B cell (primary cell): ENCODE data around the gene TMEM140. TPM values are rescaled to one million over a fixed set of nuclear protein-coding genes. Genes with fewer than 3 reads are reported as not detected.

ENCODE experiments used
- ATAC-seq: fragments of 200-7000 bp; cut with Tn5 transposase; one replicate; pipeline ENCODE4 v1.10.0; 2021; ENCODE audit warnings: low read depth, mild to moderate bottlenecking, moderate number of reproducible peaks, moderate library complexity
- CTCF ChIA-PET: fragments of 350-600 bp; sonication (Branson Sonifier 250); formaldehyde crosslinking; loops from one replicate; lab custom pipeline; 2021; ENCODE audit warnings: antibody characterized with exemption, inconsistent platforms; lab: Charles Lee
- POLR2A ChIA-PET: fragments of 350-600 bp; sonication (Branson Sonifier 250); formaldehyde crosslinking; loops from one replicate; lab custom pipeline; 2021; ENCODE audit warnings: antibody characterized with exemption; lab: Charles Lee
- DNase-seq: peaks from one replicate; pipeline ENCODE4 v3.0.0; 2013
- H2AFZ ChIP-seq: 2 replicates; pipeline ENCODE4 v1.6.1; 2012; ENCODE audit warnings: mild to moderate bottlenecking, low read depth, low read length; ENCODE audit not compliant: insufficient read depth, poor library complexity, severe bottlenecking
- H3K27ac ChIP-seq, 2 donors: 1 replicate in 1 of 2; 2 replicates in 1 of 2; pipeline ENCODE4 v1.5.1; 2012 to 2013; ENCODE audit warnings: low read length in 2 of 2, mild to moderate bottlenecking in 2 of 2, moderate library complexity in 1 of 2
- H3K27me3 ChIP-seq, 4 experiments: fragments of 200-600 bp in 1 of 4; sonication (generic) in 1 of 4; replicated peaks in 1 of 4; 1 replicate in 2 of 4; 2 replicates in 2 of 4; pipeline versions ENCODE4 v1.6.1 to v1.7.0; 2013 to 2016; ENCODE audit warnings: low read length in 3 of 4, mild to moderate bottlenecking in 2 of 4, mixed read lengths in 1 of 4, moderate library complexity in 1 of 4; ENCODE audit not compliant: insufficient read depth in 4 of 4, control insufficient read depth in 3 of 4; ENCODE audit errors: control extremely low read depth in 1 of 4
- H3K36me3 ChIP-seq, 2 experiments: replicated peaks in 1 of 2; 1 replicate in 1 of 2; 2 replicates in 1 of 2; pipeline versions ENCODE4 v1.6.1 to v1.7.1; 2013; ENCODE audit warnings: low read length in 1 of 2; ENCODE audit not compliant: insufficient read depth in 2 of 2, control insufficient read depth in 1 of 2; ENCODE audit errors: control extremely low read depth in 1 of 2, extremely low read depth in 1 of 2
- H3K4me1 ChIP-seq, 2 donors: fragments of 200-600 bp in 1 of 2; sonication (generic) in 1 of 2; 1 replicate in 1 of 2; 2 replicates in 1 of 2; pipeline versions ENCODE4 v1.5.1 to v1.6.1; 2013 to 2017; ENCODE audit warnings: low read length in 2 of 2; ENCODE audit not compliant: control insufficient read depth in 2 of 2, insufficient read depth in 2 of 2
- H3K4me2 ChIP-seq: replicated peaks from 2 replicates; pipeline ENCODE3; 2012; ENCODE audit warnings: mild to moderate bottlenecking, low read depth, low read length; ENCODE audit not compliant: poor library complexity, severe bottlenecking
- H3K4me3 ChIP-seq, 5 experiments: fragments of 200-600 bp in 1 of 5; sonication (generic) in 1 of 5; 1 replicate in 3 of 5; 2 replicates in 2 of 5; pipeline versions ENCODE4 v1.5.1 to v1.7.0; 2011 to 2016; ENCODE audit warnings: low read length in 4 of 5, mild to moderate bottlenecking in 4 of 5, low read depth in 2 of 5, control low read depth in 1 of 5, moderate library complexity in 1 of 5; ENCODE audit not compliant: insufficient read depth in 1 of 5; ENCODE audit errors: control extremely low read depth in 1 of 5, extremely low read depth in 1 of 5
- H3K79me2 ChIP-seq: fragments of 200-600 bp; sonication (generic); one replicate; pipeline ENCODE4 v1.6.0; 2016; ENCODE audit warnings: low read length; ENCODE audit not compliant: control insufficient read depth, insufficient read depth
- H3K9ac ChIP-seq: fragments of 200-600 bp; sonication (generic); 2 replicates; pipeline ENCODE4 v1.6.1; 2017; ENCODE audit warnings: mild to moderate bottlenecking, low read length, moderate library complexity
- H3K9me3 ChIP-seq, 3 donors: one replicate each; pipeline versions ENCODE4 v1.6.1 to v1.7.1; 2013; ENCODE audit warnings: low read length in 2 of 3; ENCODE audit not compliant: control insufficient read depth in 2 of 3, insufficient read depth in 1 of 3; ENCODE audit errors: control extremely low read depth in 1 of 3
- H4K20me1 ChIP-seq: 2 replicates; pipeline ENCODE4 v1.6.0; 2012; ENCODE audit warnings: mild to moderate bottlenecking, low read length; ENCODE audit not compliant: insufficient read depth, control insufficient read depth, poor library complexity, severe bottlenecking
- H3K27ac Mint-ChIP-seq: one replicate; pipeline ENCODE4 v1.8.0; 2021; ENCODE audit warnings: mixed read lengths
- H3K27me3 Mint-ChIP-seq: one replicate; pipeline ENCODE4 v1.8.0; 2021; ENCODE audit warnings: mixed read lengths
- H3K4me1 Mint-ChIP-seq: one replicate; pipeline ENCODE4 v1.8.0; 2021; ENCODE audit warnings: mixed read lengths
- H3K4me3 Mint-ChIP-seq: one replicate; pipeline ENCODE4 v1.8.0; 2021; ENCODE audit warnings: mixed read lengths
- H3K9me3 Mint-ChIP-seq: one replicate; pipeline ENCODE4 v1.8.0; 2022; ENCODE audit warnings: mixed read lengths; ENCODE audit not compliant: insufficient read depth
- EZH2 ChIP-seq: IDR thresholded peaks from 2 replicates; pipeline ENCODE4 v1.6.1; 2012; ENCODE audit warnings: borderline replicate concordance, low read depth, mild to moderate bottlenecking, moderate library complexity, low read length; ENCODE audit not compliant: insufficient read depth, poor library complexity, severe bottlenecking
- WGBS: methylation state at CpG from one replicate; pipeline ENCODE4 v1.1.5; 2013; ENCODE audit warnings: missing lambda C conversion rate; ENCODE audit not compliant: insufficient coverage; 5-methylcytosine and 5-hydroxymethylcytosine counted together
- intact Hi-C: fragments of 100-400 bp; cut with micrococcal nuclease; formaldehyde crosslinking; loops from one replicate; pipeline ENCODE4 v1.10.0; 2022
- polyA plus RNA-seq: library from polyadenylated mRNA; depleted of rRNA; stranded (reverse); fragments of >200 nt; gene quantifications from 2 replicates; pipeline ENCODE4 v1.2.3, GENCODE V29; 2012
- total RNA-seq, 2 donors: library from RNA; stranded (reverse); fragments of 120-200 nt in 1 of 2; gene quantifications; 1 replicate in 1 of 2; 2 replicates in 1 of 2; pipeline versions ENCODE4 v1.2.3 to v1.2.4, GENCODE V29; 2013 to 2022
- TF ChIP-seq, protein P1 (sequence below): fragments of 200-600 bp; IDR thresholded peaks from one replicate; pipeline ENCODE4 v1.8.0; 2022; ENCODE audit warnings: antibody characterized with exemption, mild to moderate bottlenecking

TMEM140 gene
- total and polyA plus RNA-seq, 2 donors (not counting 1 experiment from before 2014, with no cell fraction given): 3.8 to 79.1 TPM

GRCh38 chr7:135168001-135168400 is 20.1 kb downstream of the TMEM140 start:
- Histone ChIP-seq H3K4me1 (peaks cover 22 to 42% of the 10 kb centered on the region in 2 donors), H3K4me2 (no peak overlapping the region), H4K20me1 (peaks cover 10% of the 10 kb centered on the region), H3K27me3 (no peaks in the 10 kb centered on the region), H3K9ac (no peak overlapping the region), H3K4me3 (no peak overlapping the region), H3K27ac (peak overlapping the region in 1 of 2 donors; percentile 7), H3K9me3 (no peaks in the 10 kb centered on the region), H2AFZ (no peak overlapping the region), H3K79me2 (peaks cover 12% of the 10 kb centered on the region), H3K36me3 (peaks cover 0 to 50% of the 10 kb centered on the region in 2 experiments)
- DNase-seq (peak; percentile 40), ATAC-seq (no peak)
- POLR2A ChIA-PET: interaction anchor here (1.1 to 3.8 kb wide), 2 partner anchors 20 to 401 kb away, joined by 3 to 32 read pairs; partner anchors contain the start of gene TMEM140
- 40% methylated on average over 2 of the region's 9 CpGs for WGBS
- intact Hi-C loops: no loop called here
- TF ChIP-seq, protein P1, sequence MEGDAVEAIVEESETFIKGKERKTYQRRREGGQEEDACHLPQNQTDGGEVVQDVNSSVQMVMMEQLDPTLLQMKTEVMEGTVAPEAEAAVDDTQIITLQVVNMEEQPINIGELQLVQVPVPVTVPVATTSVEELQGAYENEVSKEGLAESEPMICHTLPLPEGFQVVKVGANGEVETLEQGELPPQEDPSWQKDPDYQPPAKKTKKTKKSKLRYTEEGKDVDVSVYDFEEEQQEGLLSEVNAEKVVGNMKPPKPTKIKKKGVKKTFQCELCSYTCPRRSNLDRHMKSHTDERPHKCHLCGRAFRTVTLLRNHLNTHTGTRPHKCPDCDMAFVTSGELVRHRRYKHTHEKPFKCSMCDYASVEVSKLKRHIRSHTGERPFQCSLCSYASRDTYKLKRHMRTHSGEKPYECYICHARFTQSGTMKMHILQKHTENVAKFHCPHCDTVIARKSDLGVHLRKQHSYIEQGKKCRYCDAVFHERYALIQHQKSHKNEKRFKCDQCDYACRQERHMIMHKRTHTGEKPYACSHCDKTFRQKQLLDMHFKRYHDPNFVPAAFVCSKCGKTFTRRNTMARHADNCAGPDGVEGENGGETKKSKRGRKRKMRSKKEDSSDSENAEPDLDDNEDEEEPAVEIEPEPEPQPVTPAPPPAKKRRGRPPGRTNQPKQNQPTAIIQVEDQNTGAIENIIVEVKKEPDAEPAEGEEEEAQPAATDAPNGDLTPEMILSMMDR: no peak
- TF ChIP-seq EZH2: no peak
- CTCF ChIA-PET: interaction anchor here (0.5 to 8.1 kb wide), 5 partner anchors 20 to 487 kb away, joined by 3 to 80 read pairs (median 20); partner anchors contain the start of genes AGBL3 and TMEM140
- Mint-ChIP-seq H3K27ac (peak overlapping the region; percentile 93), H3K27me3 (no peaks in the 10 kb centered on the region), H3K4me3 (peak overlapping the region; percentile 94), H3K4me1 (peaks cover 66% of the 10 kb centered on the region), H3K9me3 (no peaks in the 10 kb centered on the region)

GRCh38 chr7:135168489-135169140 is 20.7 kb downstream of the TMEM140 start:
- peak overlapping the region in 1 of 2 donors; percentile 97 for H3K27ac ChIP-seq
- Mint-ChIP-seq H3K4me1 (peaks cover 66% of the 10 kb centered on the region), H3K9me3 (no peaks in the 10 kb centered on the region), H3K27ac (peak overlapping the region; percentile 93), H3K4me3 (peak overlapping the region; percentile 94), H3K27me3 (no peaks in the 10 kb centered on the region)
- peaks cover 22 to 42% of the 10 kb centered on the region in 2 donors for H3K4me1 ChIP-seq
- CTCF ChIA-PET: interaction anchor here (0.9 to 8.1 kb wide), 9 partner anchors 9 to 535 kb away, joined by 3 to 80 read pairs (median 18); partner anchors contain the start of genes AGBL3, BPGM and TMEM140
- WGBS: 93% methylated on average over 13 of the region's 13 CpGs
- H4K20me1 ChIP-seq: peaks cover 10% of the 10 kb centered on the region
- peak overlapping the region; percentile 89 for H3K9ac ChIP-seq
- H3K9me3 ChIP-seq: no peaks in the 10 kb centered on the region
- TF ChIP-seq, protein P1: no peak
- no peak for TF ChIP-seq EZH2
- peaks cover 0 to 47% of the 10 kb centered on the region in 2 experiments for H3K36me3 ChIP-seq
- no peak overlapping the region for H3K4me3 ChIP-seq
- H3K4me2 ChIP-seq: peak overlapping the region; percentile 81
- H2AFZ ChIP-seq: no peak overlapping the region
- DNase-seq: no peak
- ATAC-seq: no peak
- POLR2A ChIA-PET: interaction anchor here (1.1 to 3.8 kb wide), 4 partner anchors 8 to 401 kb away, joined by 3 to 38 read pairs (median 27); partner anchors contain the start of genes AGBL3 and TMEM140
- intact Hi-C loops: no loop called here
- no peaks in the 10 kb centered on the region for H3K27me3 ChIP-seq
- peaks cover 12% of the 10 kb centered on the region for H3K79me2 ChIP-seq
